8988T (cell line): ENCODE data around the gene CDK11B.
"Not testable (repeated sequence)": the region's sequence is repeated elsewhere in the genome, so short reads cannot be mapped to it uniquely, and the experiment has no call there.

Experiments used
- DNase-seq: peaks from one replicate; pipeline ENCODE4 v3.0.0; 2011

Gene CDK11B

DNA sequence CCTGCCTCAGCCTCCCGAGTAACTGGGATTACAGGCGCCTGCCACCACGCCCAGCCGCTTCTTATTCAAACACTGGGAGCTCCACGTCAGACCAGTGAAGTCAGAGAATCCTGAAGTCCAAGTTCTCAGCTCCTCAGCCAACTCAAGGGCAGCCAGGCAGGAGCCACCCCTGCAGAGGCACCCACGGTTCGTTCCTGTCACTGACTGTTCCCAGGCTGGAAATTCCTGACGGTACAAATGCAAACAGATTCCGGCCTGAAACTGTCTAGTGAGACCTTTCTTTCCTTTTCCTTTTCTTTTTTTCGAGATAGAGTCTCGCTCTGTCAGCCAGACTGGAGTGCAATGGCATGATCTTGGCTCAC is 22.1 kb upstream of the CDK11B start:
- no peak for DNase-seq

DNA sequence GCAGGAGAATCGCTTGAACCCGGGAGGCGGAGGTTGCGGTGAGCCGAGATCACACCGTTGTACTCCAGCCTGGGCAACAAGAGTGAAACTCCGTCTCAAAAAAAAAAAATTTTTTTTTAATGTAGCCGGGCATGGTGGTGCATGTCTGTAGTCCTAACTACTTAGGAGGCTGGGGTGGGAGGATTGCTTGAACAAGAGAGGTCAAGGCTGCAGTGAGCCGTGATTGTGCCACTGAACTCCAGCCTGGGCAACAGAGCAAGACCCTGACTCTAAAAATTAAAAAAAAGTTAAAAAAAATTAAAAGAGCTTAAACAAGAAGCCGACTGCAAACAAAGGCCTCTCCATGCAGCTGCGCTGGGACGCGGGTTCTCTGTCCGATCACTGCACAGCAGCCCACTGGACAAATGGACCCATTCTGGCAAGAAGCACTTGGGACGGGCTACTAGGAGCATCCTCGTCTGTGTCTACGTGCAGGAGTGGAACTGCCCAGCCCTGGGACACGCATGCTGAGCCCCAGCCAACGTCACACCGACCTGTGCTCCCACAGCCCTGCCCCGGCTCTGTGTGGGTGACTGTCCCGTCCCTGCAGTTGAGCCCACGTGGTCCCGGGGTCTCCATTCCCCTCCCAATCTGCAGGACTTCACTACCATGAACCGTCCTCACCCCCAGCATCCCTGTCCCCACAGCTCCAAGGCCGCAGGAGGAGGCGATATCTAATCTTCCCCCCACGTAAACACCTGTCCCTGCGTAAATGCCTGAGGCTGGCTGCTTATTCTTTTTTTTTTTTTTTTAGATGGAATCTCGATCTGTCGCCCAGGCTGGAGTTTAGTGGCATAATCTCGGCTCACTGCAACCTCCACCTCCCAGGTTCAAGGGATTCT is 21.5 kb upstream of the CDK11B start:
- no peak for DNase-seq

DNA sequence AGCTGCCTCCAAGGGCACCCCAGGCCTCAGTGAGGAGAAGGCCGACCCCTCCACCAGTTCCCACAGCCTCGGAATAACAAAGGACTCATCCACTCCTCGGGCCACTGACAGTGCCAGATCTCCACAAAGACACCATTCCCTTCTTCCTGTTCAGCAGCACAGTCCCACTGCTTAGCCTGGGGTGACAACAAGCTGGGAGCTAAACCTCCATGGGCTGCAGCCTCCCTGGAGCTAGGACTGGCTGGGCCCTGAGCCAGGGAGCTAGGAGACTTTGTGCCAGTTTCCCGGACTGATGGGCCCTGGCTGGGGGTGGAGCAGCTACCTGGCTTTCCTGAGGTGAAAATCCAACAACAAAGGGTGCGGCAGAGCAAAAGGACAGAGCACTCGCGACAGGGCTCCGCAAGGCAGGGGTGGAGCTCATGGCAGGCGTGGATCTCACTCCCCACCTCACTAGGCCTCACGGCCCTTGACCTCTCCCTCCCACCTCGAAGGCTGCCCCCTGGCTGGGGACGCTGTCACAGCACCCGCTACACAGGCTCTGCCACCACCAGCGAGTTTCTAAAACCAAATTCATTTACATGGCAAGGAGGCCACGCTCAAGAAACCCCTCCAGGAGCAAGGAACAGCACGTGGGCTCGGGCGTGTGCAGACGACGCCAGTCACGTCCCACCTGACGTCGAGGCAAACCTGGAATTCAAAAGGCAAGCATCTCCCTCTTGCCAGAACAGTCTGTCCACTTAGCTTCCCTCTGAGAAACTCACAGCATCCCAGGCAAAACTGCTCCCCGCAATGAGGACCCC is 20.0 kb upstream of the CDK11B start:
- DNase-seq = peak; percentile 49

DNA sequence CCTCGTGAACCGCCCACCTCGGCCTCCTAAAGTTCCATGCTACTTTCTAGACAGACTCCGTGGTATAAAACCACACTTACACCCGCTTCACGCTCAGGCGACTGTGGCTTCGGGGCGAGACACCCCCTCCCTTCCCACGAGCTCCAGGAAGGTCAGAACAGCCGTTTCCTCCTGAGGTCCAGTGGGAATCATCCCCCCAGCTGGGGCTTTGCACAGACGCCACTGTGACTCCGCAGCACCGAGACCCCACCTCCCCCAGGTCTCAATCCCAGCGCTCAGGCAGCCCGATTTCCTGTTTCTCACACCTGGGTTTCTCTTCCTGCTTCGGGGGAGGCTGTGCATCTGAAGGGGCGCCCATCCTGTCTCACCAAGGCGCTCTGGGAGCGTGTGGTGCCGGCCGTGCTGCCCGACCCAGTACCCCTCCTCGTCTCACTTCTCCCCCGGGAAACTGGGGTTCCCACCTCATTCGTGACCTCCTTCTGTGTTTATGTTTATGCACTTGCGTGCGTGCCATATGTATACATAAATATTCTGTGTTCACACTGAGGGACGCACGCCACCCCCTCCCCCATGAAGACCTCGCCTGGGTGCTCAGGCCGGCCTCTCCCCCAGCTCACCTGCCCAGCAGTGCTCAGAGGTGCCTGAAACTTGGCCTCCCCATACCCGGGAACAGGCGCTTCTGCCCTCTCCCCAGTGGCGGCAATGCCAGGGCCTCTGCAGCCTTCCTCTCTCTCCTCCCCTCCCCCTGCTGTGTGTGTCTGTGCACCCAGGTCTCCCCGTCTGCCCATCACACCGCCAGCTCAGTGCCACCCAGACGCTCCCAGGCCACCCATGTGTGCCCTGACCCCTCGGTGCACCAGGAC is 19.1 kb upstream of the CDK11B start:
- no peak for DNase-seq

DNA sequence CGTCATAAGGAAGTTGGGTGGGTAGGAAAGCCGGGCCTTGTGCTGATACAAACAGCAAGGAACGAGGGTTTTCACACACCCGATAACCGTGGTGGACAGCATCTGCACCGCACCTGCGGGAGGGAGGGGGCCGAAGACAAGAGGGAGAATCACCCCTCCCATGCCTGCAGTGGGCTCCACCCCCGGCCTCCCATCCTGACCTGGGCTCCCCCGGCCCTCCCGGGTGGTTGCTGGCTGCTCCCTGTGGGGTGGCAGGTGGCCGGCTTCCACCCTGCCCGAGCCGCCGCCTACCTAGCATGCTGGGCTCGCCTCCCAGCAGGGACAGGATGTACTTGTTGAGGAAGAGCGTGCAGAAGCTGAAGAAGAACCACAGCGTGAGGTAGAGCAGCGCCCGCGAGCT is 17.3 kb upstream of the CDK11B start:
- DNase-seq = not testable (repeated sequence)

DNA sequence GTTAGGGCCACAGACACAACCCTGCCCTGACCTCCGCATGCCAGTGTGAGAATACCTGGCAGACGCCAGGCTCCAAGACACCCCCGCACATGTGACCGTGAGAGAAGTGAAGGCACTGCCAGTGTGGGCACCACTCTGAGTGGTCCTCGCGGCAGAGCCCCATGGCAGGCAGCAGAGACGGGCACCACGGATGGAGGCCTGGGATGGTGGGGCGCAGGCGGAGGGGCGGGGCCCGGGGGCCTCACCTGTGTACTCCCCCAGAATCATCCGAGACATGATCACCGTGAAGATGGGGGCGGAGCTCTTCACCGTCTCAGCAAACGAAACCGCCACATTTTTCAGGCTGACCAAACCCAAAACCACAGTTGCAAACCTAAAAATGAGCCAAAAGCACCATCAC is 16.4 kb upstream of the CDK11B start:
- DNase-seq = not testable (repeated sequence)

DNA sequence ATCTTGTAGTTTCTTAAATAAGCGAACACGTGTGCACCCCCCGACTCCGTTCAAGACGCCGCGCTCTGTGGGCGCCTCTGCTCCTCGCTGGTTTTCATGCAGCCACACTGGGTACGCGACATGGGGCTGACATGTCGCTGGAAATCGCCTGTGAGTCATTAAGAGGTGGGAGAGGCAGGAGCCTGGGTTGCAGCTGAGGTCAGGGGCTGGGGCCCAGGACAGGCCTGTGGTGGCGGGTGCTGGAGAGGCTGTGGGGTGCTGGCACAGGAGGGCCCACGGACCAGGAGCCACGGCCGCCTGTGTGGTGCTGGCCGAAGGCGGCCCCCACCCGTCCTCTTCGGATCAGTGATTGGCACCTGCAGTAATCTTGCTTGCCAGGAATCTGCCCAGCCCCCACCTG is 16.0 kb upstream of the CDK11B start:
- not testable (repeated sequence) for DNase-seq

DNA sequence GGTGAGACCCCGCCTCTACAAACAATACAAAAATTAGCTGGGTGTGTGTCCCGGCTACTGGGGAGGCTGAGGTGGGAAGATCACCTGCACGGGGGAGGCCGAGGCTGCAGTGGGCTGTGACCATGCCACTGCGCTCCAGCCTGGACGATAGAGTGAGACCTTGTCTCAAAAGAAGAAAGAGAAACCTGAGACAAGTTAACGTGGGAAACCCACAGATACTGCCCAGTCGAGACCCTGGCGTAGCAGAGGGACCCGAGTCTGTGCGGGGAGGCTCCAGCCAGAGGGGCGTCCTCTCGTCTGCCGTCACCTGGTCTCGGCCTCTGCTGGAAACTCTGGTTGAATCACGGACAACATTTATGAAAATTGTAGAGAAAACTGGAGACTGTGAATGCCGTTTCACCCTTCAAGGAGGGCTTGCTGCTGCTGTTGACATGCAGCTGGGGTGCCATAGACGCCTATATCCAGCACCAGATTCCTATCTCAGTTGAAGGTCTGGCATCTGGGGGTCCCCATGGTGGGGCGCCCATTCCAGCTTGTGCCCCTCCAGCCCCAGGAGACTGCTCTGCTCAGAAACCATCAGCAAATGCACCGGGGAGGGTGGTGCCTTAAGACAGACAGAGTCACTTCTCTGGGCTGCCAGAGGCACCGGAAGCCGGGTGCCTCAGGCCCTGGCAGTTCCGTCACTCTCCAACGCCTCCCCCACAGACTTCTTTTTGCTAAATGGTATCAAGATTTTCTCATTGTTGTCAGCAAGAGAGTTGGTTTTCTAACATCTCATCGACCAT is 13.6 kb upstream of the CDK11B start:
- no peak for DNase-seq

DNA sequence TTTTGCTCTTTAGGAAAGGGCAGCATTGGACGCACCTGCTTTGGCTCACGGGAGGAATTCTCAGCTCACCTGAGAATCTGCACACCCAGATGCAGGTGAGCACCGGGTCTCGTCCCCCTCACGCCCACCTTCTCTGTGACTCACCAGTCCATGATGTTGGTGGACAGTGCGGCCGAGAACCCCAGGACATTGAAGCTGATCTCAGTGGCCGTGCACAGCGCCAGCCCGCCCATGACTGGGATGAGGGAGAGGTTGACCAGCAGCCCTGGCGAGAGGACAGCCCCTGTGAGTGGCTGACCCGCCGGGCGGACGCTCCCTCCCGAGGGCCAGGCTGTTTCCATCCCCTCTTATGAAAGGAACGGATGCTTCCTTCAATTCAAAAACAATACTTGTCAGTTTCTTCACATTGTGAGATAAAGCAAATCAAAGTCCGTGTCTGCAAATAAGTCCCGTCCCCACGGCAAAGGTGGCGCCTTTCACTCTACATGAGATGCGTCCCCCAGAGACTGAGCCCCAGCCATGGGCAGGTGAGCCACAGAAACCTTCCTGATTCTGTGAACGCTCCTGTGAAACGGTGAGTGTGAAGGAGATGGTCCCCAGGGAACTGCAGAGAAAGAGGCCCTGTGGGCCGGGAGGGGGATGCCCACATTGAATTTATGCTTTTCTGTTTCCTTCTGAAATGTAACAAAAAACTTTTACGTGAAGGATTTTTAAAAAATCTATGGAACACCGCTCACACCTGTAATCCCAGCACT is 12.7 kb upstream of the CDK11B start:
- no peak for DNase-seq

DNA sequence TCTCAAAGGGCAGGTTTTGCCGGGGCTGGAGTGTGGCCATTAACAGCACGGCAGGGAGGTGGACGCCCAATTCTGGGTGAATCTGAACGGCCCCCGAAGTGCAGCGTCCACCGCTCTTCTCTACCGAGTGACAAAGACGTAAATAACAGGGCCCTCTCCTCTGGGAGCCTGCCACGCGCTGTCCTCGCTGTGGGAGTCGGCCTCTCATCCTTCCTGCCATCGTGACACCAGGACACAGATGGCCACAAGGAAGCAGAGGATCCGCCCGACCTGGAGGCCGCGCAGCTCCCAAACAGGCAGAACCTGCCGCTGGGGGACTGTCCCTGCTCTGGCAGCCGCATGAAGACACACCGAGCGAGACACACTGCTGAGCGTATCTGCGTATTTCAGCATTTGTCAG is 12.1 kb upstream of the CDK11B start:
- no peak for DNase-seq

DNA sequence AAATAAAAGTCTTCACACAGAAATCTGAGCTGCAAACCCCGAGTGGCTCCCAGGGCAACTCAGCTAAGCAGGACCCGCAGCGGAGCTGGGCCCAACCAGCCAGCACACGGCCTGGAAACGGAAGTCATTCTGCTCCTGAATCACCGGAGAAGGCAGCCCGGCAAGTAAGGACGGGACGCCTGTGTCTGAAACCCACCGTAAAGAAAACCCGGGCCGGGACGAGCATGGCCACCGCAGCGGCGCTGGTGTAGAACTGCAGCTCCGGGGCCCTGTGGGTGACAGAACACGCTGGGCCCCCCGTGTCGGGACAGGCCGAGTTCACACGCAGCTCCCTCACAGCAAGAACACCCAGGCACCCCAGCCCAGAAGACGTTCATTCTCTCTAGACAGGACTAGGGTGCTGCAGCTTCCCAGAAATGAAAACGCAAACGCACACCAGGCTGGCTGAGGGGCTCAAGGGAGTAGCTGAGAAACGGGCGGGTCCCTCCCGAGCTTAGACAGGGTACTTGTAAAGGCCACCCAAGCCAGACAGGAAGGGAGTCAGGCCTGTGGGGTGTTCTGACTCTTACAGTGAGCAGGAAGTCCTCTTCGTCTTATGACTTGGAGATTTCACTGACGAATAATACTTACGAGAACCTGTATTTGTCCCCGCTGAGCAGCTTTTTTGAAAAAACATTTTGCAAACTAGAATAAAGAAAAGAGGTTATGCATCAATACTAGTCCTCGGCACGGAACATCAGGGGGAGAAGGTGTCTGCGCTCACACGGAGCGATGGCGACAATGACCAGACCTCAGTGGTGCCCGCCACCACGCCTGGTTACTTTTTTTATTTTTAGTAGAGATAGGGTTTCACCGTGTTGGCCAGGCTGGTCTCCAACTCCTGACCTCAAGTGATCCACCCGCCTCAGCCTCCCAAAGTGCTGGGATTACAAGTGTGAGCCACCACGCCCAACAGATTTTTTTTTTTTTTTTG is 10.9 kb upstream of the CDK11B start:
- DNase-seq = no peak

DNA sequence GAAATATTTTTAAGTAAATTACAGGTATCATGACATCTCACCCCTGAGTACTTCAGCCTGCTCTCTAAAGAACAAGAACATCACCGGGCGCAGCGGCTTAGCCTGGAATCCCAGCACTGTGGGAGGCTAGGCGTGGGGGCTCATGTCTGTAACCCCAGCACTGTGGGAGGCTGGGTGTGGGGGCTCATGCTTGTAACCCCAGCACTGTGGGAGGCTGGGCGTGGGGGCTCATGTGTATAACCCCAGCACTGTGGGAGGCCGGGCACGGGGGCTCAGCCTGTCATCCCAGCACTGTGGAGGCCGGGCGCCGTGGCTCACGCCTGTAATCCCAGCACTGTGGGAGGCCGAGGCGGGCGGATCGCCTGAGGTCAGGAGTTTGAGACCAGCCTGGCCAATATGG is 7.7 kb upstream of the CDK11B start:
- DNase-seq = no peak

DNA sequence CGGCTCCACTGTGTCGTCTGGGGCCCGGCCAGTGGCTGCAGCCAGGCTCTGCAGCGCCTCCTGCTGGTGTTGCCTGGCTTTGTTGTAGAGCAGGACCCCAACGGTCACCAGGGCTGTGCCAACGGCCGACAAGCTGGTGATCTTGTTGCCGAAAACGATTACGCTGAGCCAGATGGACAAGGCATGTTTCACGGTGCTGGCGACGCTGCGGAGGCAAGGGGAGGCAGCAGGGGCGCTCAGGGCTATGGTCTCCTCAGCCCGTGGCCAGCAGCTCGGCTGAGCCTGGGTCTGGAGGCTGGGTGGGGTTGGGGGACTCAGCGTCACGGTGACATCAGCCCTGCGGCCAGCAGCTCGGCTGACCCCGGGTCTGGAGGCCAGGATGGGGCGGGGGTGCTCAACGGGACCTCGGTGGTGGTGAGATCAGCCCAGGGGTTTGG is 7.0 kb upstream of the CDK11B start:
- DNase-seq = no peak

DNA sequence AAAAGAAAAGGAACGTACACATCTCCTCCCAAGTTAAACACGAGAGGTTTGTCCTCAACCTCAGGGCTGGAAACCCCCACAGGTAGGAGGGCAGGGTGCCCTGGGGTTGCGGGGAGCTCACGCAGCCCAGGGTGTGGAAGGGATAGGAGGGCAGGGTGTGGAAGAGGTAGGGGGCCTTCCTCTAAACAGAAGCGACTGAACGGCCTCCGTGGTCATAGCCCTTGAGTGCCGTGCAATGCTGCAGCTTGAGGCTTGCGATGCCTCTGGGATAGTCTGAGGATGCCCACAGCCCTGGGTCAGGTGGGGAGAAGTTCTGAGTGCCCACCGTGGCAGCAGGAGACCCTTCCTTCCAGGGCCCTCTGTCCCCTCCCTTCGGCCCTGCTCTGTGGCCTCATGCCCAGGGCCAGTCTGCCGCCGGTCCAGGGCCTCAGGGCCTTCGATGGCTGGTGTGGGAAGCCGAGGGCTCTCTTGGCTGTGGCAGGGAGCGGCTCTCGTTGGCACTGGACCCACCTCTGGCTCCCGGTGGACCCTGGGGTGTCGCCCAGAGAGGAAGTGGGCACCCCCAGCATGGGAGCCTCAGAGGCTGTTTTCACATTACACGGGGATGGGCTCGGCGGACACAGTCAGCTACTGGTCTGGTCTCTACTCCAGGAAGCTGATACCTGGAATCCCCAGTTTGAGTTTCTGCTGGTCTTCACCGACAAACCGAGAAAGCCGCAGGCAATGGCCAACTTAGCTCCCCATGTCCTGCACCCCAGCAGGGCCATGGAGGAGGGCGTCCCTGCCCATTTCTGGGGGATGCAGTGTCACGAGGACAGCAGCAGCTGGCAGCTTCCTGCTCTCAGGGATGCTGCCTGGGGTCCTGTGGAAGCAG is 6.4 kb upstream of the CDK11B start:
- DNase-seq = no peak

DNA sequence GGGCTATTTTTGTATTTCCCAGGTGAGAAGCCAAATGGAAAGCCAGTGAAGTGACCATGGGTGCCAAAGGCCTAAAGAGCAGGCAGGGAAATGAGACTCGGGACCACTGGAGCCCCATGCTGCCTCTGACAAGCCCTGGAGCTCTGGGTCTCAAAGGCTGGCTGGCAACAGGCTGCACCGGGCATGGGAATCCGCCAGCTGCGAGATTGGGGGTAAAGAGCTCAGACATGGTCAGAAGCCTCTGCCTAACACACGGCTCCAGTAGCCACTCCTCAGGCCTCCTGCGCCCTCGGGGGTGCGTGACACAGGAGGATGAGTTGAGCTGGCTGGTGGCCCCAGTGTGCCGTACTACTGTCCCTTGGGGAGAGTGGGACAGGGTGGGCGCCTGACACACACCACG is 5.5 kb upstream of the CDK11B start:
- not testable (repeated sequence) for DNase-seq

DNA sequence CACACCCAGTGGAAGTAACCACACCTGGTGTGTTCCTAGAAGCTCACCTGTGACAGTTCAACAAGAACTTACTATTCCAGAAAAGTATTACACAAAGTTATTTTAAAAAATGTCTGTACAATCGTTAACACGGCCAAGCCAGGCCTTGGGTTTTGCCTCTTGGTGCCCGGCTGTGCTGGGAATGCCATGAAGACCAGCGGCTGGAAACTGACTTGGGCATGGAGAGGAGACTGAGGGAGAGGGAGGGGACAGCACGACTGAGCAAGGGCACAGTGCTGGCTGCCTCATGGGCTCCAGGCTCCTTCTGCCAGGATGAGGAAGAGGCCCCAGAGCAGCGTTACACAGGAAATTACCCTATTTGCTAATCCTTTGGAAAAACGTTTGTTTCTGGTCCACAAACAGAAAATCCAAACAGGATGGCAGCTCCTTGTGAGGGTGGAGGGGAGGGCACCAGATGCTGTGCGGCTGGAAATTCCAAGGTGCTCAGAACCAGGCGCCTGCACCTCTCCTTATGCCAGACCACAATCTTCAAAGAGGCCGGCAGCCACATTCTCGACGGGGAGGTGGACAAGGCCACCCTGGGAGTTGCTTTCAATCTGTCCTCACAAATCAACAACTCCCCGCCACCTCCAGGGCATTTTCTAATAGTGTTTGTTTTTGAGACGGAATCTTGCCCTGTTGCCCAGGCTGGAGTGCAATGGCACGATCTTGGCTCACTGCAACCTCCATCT is 4.2 kb upstream of the CDK11B start:
- not testable (repeated sequence) for DNase-seq

DNA sequence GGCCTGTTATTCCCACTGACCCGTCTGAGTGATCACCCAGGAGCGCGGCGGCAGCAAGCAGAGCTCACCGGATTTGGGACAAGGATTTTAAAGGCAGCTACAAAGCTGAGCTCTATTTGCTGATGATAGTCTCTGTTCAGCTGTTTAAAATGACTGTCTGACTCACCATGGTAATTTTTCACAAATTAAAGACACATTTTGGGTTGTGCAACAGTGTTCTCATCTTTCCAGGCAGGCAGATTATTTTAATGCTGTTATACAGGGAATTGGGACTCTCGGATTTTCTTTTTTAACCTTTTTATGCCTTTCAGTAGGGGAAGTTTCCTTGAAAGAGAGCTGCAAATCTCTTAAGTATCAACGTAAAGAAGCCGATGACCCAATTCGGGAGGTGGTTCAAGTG is 3.6 kb upstream of the CDK11B start:
- not testable (repeated sequence) for DNase-seq

DNA sequence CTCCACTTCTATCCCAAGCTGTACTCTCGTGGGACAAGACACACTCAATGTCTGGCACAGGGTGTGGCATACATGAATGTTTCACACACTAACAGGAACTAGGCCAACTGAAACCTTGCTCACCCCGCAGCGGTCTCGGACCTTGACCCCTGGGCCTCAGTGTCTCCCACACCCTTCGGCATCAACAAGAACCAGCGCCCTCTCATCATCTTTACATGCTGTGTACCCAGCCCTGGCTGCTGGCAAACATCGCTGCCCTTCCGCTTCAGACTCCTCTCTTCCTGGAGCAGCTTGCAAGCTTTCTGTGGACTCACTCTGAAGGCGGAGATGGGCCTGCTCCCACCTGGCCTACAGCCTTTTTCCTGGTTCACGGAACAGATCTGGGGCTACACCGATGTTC is 10.5 kb downstream of the CDK11B start:
- not testable (repeated sequence) for DNase-seq
